A549 (cell line): ENCODE data around the gene IFIT2. TPM values are rescaled to one million over a fixed set of nuclear protein-coding genes. Genes with fewer than 3 reads are reported as not detected.
A peak's percentile ranks its signal among the peaks of the same experiment; 100 is the strongest.

Experiments
- ATAC-seq, 2 experiments: fragments of 200-7000 bp in 1 of 2; fragments of >200 bp in 1 of 2; cut with Nextera tagmentation in 1 of 2; cut with Tn5 transposase in 1 of 2; 3 replicates each; pipeline versions ENCODE4 v1.8.0 to v1.9.1; 2018 to 2020; ENCODE audit warnings: mild to moderate bottlenecking in 1 of 2, moderate library complexity in 1 of 2
- CTCF ChIA-PET: fragments of 300-600 bp; sonication (Branson Sonifier 250); formaldehyde crosslinking; extraction: SDS; loops from one replicate; lab custom pipeline; 2021; ENCODE audit warnings: antibody characterized with exemption, inconsistent platforms; lab: Yijun Ruan, JAX
- POLR2A ChIA-PET: fragments of 350-600 bp; formaldehyde crosslinking; extraction: SDS; loops from one replicate; lab custom pipeline; 2021; ENCODE audit warnings: antibody characterized with exemption, inconsistent platforms; lab: Yijun Ruan, JAX
- DNase-seq, 2 experiments: peaks; one replicate each; pipeline versions ENCODE4 v3.0.0 to v3.0.0-alpha.2; 2011 to 2016; ENCODE audit warnings: low read depth in 1 of 2, low spot score in 1 of 2
- FAIRE-seq: peaks from 2 replicates; lab custom pipeline; 2011; peaks lifted over from hg19 to GRCh38; lab: Jason Lieb, UNC
- H3K27ac ChIP-seq, 2 experiments: fragments of >200 bp; sonication (Bioruptor Twin); formaldehyde crosslinking; 3 replicates each; pipeline ENCODE4 v1.5.1; 2016 to 2017
- H3K4me1 ChIP-seq: fragments of >200 bp; sonication (Bioruptor Twin); formaldehyde crosslinking; 3 replicates; pipeline ENCODE4 v1.6.1; 2016
- H3K4me2 ChIP-seq: fragments of >200 bp; sonication (Bioruptor Twin); formaldehyde crosslinking; 3 replicates; pipeline ENCODE4 v1.6.1; 2016
- H3K4me3 ChIP-seq: fragments of >200 bp; sonication (Bioruptor Twin); formaldehyde crosslinking; 3 replicates; pipeline ENCODE4 v1.5.1; 2016
- H3K9me3 ChIP-seq: fragments of >200 bp; sonication (Bioruptor Twin); formaldehyde crosslinking; 3 replicates; pipeline ENCODE4 v1.6.1; 2016
- CHD2 ChIP-seq: fragments of 150-350 bp; IDR thresholded peaks from 2 replicates; pipeline ENCODE4 v1.6.1; 2014; ENCODE audit warnings: low read length; ENCODE audit not compliant: partially characterized antibody
- ELK1 ChIP-seq: fragments of 150-350 bp; IDR thresholded peaks from 2 replicates; pipeline ENCODE4 v1.6.1; 2014; ENCODE audit warnings: low read depth, mild to moderate bottlenecking, low read length
- EP300 ChIP-seq, 2 experiments: fragments of >200 bp; sonication (Bioruptor Twin); formaldehyde crosslinking; IDR thresholded peaks; 2 replicates in 1 of 2; 3 replicates in 1 of 2; pipeline ENCODE4 v1.6.1; 2016 to 2017
- FOSL2 ChIP-seq, 2 experiments: fragments of 450-650 bp in 1 of 2; fragments of >200 bp in 1 of 2; sonication (Bioruptor Twin) in 1 of 2; formaldehyde crosslinking; IDR thresholded peaks; 2 replicates each; pipeline versions ENCODE4 v1.5.0 to v1.6.1; 2016 to 2020; ENCODE audit warnings: mild to moderate bottlenecking in 1 of 2, moderate library complexity in 1 of 2
- HMGXB4 ChIP-seq: fragments of 250-450 bp; sonication (Bioruptor Pico); IDR thresholded peaks from 2 replicates; pipeline ENCODE4 v1.5.0; 2021; ENCODE audit warnings: mild to moderate bottlenecking, moderate library complexity, borderline replicate concordance
- HOXB13 ChIP-seq: fragments of 250-450 bp; sonication (Bioruptor Pico); IDR thresholded peaks from 2 replicates; pipeline ENCODE4 v1.5.0; 2020; ENCODE audit warnings: low read depth, mild to moderate bottlenecking, moderate library complexity
- KDM1A ChIP-seq: fragments of 200-600 bp; sonication (generic); IDR thresholded peaks from 2 replicates; pipeline ENCODE4 v1.6.1; 2016; ENCODE audit warnings: low read depth, mild to moderate bottlenecking
- MAFK ChIP-seq: fragments of 450-650 bp; IDR thresholded peaks from 2 replicates; pipeline ENCODE4 v1.6.1; 2014; ENCODE audit not compliant: partially characterized antibody
- MYC ChIP-seq: IDR thresholded peaks from 2 replicates; pipeline ENCODE4 v1.6.1; 2012; ENCODE audit warnings: mild to moderate bottlenecking, inconsistent platforms, low read length, improper control_type of control experiment, borderline replicate concordance
- NR3C1 ChIP-seq: fragments of >200 bp; sonication (Bioruptor Twin); formaldehyde crosslinking; IDR thresholded peaks from 3 replicates; pipeline ENCODE4 v1.6.1; 2017
- POLR2AphosphoS2 ChIP-seq: conservative IDR thresholded peaks from 2 replicates; pipeline ENCODE4 v1.6.1; 2012; ENCODE audit warnings: low read length, improper control_type of control experiment, inconsistent platforms
- RAD21 ChIP-seq, 2 experiments: fragments of >200 bp in 1 of 2; sonication (Bioruptor Twin) in 1 of 2; formaldehyde crosslinking in 1 of 2; IDR thresholded peaks in 1 of 2; conservative IDR thresholded peaks in 1 of 2; 2 replicates in 1 of 2; 3 replicates in 1 of 2; pipeline ENCODE4 v1.6.1; 2012 to 2018; ENCODE audit warnings: inconsistent platforms in 1 of 2
- REST ChIP-seq: fragments of 200-600 bp; sonication (generic); IDR thresholded peaks from 2 replicates; pipeline ENCODE4 v1.6.1; 2016; ENCODE audit warnings: antibody characterized with exemption, mild to moderate bottlenecking, moderate library complexity
- RFX5 ChIP-seq: fragments of 450-650 bp; IDR thresholded peaks from 2 replicates; pipeline ENCODE4 v1.7.1; 2014; ENCODE audit warnings: antibody characterized with exemption, mild to moderate bottlenecking, moderate library complexity
- RNF2 ChIP-seq: fragments of 200-600 bp; sonication (generic); IDR thresholded peaks from 2 replicates; pipeline ENCODE4 v1.6.1; 2016; ENCODE audit warnings: low read depth, mild to moderate bottlenecking, antibody characterized with exemption, moderate library complexity, borderline replicate concordance
- SMC3 ChIP-seq: fragments of >200 bp; sonication (Bioruptor Twin); formaldehyde crosslinking; IDR thresholded peaks from 3 replicates; pipeline ENCODE4 v1.6.1; 2018; ENCODE audit warnings: inconsistent platforms
- TFCP2L1 ChIP-seq: fragments of 250-450 bp; sonication (Bioruptor Pico); IDR thresholded peaks from 2 replicates; pipeline ENCODE4 v1.5.0; 2021; ENCODE audit warnings: mild to moderate bottlenecking
- USF2 ChIP-seq: fragments of 450-650 bp; IDR thresholded peaks from 2 replicates; pipeline ENCODE4 v1.6.1; 2014; ENCODE audit warnings: antibody characterized with exemption
- ZC3H11A ChIP-seq: fragments of 450-650 bp; IDR thresholded peaks from 2 replicates; pipeline ENCODE4 v1.6.1; 2014; ENCODE audit warnings: antibody characterized with exemption, mild to moderate bottlenecking
- ZNF302 ChIP-seq: fragments of 250-450 bp; sonication (Bioruptor Pico); IDR thresholded peaks from 2 replicates; pipeline ENCODE4 v1.9.0; 2021; ENCODE audit warnings: inconsistent platforms, mild to moderate bottlenecking, moderate library complexity
- polyA plus RNA-seq, 4 experiments: library from polyadenylated mRNA; depleted of rRNA in 3 of 4; stranded (reverse); fragments of >200 nt; fragmentation: RNase III in 1 of 4; extraction: RNeasy Plus Mini Kit Qiagen cat#74134 plus additional on column Dnase treatment in 1 of 4; gene quantifications; 2 replicates in 3 of 4; 3 replicates in 1 of 4; pipeline ENCODE4 v1.2.3, GENCODE V29; 2011 to 2017

Gene IFIT2
- polyA plus RNA-seq, 2 of the 4 experiments (the other 2 are of a cell fraction) = 0.75 to 1.1 TPM

- CTCF ChIA-PET = no interaction called here
- no peak for FAIRE-seq
- TF ChIP-seq POLR2AphosphoS2 (no peak), NR3C1 (no peak), SMC3 (no peak), MAFK (no peak), EP300 (IDR thresholded peaks at IDR 0.05) (no peak), ZC3H11A (no peak), KDM1A (no peak), RNF2 (no peak), MYC (no peak), HMGXB4 (CRISPR knock-in tag) (no peak), REST (no peak), CHD2 (no peak), RAD21 (conservative IDR thresholded peaks at IDR 0.05 in 1 of 2, IDR thresholded peaks at IDR 0.05 in 1 of 2) (no peak), TFCP2L1 (CRISPR knock-in tag) (no peak), FOSL2 (IDR thresholded peaks at IDR 0.05) (no peak), FOSL2 (CRISPR knock-in tag; IDR thresholded peaks at IDR 0.05) (no peak), ZNF302 (no peak), RFX5 (no peak), ELK1 (no peak), HOXB13 (CRISPR knock-in tag) (no peak), USF2 (no peak)
- TF ChIP-seq, all 56 proteins: peak for 0
- POLR2A ChIA-PET = interaction anchor here (0.9 to 1.9 kb wide), 2 partner anchors 23 to 49 kb away, joined by 3 to 12 read pairs; partner anchors contain the start of genes IFIT2 and IFIT3
- peak overlapping the region; percentile 86 to 87 for H3K27ac ChIP-seq
- H3K9me3 ChIP-seq = no peaks in the 10 kb centered on the region
- no peak overlapping the region for H3K4me3 ChIP-seq
- DNase-seq = no peak
- peaks cover 65% of the 10 kb centered on the region for H3K4me1 ChIP-seq
- H3K4me2 ChIP-seq = peak overlapping the region; percentile 79
- no peak for ATAC-seq
Observed at GRCh38 chr10:89278900-89279392, 22.9 kb upstream of the IFIT2 start.
